HG03196 (cell line): ENCODE results near the gene FARS2.

Source experiments
- ATAC-seq: cut with Tn5 transposase; IDR thresholded peaks from one replicate; pipeline ENCODE4 v1.9.1; 2021; ENCODE audit not compliant: unreplicated experiment

Gene FARS2

DNA sequence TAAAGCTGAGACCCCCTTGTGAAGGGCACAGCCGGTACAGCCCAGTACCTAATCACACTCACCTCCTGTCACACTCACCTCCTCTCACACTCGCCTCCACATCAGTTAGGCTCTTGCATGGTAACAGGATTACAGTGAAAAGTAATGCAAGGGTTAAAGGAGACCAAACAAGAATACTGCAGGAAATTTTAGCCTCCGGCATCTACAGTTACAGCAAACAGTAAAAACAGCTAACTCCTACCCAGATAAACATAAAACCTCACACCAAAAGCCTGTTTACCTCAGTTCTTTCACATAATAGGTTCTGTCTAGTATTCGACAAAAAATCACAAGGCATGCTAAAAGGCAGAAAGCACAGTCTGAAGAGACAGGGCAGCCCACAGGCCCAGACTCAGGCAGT is 55.6 kb downstream of the FARS2 start:
- no peak for ATAC-seq

DNA sequence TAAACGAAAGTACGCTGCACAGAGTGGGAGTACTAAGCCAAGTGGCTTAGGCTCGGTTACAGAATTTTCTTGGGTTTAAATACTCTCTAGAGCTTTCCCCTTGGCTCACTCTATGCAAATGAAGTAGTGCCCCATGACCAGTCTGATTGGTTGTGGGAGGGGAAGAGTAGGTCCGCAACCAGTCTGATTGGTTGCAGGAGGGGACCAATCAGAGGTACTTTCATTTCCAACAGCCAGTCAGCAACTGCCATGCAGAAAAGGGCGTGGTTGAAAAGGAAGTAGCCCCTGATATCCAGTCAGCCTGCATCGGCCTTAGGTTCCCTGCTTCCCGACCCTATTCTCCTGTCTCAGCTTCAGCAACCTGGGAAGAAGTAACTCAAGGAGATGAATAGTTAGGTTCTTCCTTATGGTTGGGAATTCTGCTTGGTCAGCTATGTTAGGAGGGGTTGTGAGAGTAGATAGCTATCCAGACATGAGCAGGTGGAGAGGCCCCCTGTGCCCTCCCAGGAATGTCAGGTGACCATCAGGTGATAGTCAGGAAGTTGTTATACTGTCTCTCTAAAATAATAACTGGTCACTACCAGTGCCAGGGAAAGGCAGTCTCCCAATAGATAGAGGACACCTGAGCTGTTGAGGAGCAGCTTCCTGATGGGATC is 57.4 kb downstream of the FARS2 start:
- no peak for ATAC-seq

DNA sequence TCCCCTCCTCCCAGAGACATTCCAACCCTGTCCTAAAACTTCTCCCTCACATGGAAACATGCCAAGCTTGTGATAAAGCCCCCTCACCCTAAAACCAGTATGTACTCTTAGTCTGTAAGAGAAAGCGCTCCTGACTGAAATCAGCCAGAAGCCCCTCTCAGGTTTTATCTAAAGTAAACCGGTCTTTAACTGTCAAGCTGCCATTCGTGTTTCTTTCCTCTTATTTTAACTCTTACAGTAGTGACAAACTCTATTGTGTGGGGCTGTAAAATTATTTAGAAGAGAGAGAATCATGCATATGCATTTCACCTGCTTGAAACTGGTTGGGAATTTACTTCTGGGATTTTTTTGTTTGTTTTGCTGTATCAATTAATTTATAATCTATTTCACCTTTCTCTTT is 62.7 kb downstream of the FARS2 start:
- ATAC-seq: no peak

DNA sequence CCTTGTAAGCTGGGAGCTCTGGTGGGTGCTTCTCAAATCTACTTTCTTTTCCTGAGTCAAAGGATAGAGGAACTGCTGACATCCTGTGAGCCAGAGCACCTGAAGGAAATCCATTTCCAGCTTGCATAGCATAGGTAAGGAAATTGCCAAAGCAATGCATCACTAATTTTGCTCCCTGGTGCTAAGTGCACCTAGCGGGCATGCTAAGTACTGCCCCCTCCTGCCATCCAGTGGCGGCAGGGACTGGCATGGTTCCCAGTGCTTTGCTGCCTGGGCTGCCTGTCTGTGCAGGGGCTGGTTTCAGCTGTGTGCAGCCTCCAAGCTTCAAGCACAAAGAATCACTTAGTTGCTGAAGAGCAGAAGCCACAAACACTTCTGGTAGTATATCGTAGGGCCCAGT is 63.9 kb downstream of the FARS2 start:
- ATAC-seq: no peak

DNA sequence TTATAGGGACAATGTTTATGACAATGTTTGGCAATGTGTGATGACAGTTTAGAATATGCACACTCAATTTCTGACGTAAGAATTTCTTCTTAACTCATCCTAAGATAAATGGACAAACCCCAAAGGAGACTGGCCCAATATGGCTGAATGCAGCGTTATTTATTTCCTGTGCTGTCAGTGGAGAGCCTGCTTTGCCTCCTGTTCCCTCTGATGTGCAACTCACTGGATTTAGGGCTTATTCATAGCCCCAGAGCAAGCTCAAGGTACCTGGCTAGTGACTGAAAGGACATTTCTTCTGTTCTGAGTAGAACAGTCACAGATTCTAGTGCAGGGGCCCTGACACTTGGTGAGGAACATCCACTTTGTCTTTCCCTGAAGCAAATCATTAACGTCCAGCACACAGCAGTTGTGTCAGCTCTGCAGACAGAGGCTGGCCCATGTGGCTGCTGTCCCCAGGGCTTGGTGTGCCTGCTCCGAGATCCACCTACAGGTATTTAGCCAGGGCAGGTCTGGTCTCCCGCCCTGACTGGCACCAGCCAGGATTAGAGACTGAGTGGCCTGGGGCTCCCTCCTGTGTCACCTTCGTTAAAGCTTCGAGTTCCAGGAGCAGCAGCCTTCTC is 64.8 kb downstream of the FARS2 start:
- no peak for ATAC-seq

DNA sequence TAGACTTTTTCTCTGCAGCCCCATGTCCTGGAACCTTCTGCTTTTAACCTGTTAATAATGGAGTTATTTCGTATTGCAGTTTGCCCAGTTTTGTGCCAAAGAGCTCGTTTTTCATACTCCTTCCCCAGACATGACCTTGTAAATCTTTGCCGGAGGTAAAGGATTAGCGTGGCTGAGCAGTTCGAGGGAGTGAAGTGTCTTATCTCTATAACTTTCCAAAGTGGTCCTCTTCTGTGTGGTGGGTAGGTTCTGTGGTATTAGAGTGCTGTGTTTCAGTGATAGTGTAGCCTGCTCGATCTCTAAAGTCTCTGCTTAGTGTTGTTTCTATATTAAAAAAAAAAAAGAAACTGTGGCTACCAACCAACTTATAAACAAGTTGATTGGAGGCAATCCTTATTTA is 67.5 kb downstream of the FARS2 start:
- ATAC-seq: no peak

DNA sequence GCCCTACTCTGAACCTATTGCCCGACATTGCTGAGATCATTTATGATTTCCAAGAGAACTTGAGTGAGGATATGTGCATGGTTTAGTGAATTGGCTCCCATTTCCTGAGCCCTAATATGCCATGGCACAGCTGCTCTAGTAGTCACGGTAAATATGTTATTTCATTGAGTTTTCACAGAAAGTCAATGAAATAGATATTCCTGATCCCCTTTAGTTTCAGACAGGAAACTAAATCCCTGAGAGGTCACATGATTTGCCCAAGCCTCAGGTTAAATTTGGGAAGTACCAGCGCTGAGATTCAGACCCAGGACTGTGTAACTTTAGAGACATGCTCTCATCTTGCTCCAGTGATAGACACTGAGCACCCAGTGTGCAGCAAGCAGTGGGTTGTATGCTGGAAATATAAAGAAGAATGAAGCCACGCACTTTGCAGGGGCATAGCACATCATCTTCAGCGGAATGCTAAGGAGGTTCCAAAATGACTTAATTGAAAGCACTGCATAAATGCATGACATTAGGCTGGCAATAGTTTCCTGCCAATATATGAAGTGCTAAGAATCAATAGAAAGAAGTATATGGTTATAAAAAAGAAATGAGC is 70.6 kb downstream of the FARS2 start:
- no peak for ATAC-seq

DNA sequence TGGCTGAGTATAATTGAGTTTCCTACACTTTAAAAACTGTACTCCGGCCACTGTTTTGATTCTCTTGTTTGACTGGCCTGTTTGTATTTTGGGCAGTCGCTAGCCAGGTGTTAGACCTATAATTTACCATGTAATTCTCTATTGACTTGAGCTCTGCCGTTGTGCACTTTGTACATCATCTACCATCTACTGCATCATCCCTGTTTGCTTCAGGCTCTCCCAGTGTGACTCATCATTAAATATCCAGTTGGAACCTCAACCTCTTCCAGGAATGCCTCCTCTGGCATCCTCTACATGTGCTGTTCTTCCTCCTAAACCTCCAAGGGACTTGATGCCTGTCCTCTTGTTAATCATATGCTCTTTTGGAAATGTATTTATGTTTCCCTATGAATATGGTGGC is 72.3 kb downstream of the FARS2 start:
- no peak for ATAC-seq

DNA sequence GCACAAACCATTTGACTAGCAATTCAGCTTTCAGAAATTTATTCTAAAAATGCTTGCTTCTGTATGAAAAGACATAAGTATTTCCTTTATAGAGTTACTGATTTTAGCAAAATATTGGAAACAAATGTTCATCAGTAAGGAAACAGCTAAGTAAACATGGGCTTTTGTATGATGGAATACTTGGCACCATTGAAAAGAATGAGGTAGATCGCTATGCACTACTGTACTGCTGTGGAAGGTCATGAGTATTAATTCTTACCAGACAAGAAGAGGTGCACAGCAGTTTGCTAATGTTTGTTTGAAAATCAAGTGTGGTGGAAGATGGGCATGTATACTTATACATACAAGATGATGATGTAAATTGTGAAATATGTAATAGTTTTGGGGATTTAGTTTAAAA is 73.0 kb downstream of the FARS2 start:
- no peak for ATAC-seq

DNA sequence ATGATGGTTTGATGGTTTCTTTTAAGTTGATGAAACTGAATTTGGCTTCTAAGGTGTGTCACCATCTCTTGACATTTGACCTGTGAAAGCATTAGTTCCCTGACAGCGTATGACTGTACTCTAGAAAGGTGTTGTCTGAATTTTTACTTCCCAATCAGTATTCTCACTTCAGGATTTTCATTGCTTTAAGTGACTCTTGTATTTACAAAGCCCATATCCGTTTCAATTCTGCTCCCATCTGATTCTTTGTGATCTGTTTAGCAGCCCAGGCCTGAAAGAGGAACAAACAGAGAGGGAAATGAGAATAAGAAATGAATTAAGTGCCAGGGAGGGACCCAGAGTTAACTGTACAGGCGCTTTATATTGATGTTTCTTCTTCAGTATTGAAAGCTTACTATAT is 73.7 kb downstream of the FARS2 start:
- no peak for ATAC-seq

DNA sequence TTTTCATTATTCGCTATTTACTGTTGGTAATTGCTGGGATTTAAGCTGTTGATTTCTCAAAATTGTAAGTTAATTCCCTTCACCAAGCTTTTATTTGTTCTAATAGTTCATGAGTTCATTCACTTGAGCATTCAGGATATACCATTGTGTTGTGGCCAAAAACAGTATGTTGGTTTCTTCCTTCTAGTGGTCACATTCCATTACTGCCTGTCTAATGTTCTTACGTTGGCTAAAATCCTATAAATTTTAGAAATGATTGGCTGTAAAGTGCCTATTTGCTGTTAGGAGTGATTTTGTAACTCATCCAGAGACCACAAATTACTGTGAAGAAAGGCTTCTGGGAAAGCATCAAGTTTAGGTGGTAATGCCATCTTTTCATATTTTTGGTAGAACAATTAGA is 76.3 kb downstream of the FARS2 start:
- ATAC-seq: no peak

DNA sequence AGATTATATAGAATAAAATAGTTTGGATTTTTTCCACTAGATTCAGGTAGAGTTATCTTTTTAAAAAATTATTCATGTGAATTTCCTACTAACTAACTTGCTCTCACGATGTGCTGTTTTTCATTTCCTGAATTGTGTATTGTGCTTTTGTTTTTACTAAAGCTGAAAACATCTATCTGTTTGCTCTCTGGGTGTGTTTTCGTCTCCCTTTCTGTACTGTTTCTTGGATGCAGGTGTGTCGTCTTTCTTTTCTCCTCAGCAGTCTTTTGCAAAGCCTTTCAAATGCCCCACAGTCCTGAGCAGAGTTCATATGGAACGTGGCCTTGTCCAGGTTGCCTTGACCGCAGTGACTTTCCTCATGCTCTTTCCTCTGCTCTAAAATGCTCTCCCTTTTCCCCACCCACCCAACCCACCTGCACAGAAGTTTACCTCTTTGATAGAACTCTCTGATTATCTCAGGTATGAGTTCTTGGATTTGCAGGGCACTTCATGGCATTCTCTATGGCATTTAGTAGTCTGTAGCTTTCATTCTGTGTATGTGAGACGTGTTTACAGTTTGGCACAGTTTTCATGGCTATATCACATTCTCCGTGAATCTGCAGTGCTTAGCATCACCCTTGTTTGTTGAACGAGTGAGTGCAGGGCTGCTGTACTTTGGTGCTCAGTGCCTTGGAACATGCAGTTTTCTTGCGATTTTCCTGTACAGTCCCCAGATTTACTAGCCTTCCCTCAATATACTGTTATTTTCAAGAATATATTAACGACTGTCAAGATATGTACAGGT is 77.1 kb downstream of the FARS2 start:
- no peak for ATAC-seq

DNA sequence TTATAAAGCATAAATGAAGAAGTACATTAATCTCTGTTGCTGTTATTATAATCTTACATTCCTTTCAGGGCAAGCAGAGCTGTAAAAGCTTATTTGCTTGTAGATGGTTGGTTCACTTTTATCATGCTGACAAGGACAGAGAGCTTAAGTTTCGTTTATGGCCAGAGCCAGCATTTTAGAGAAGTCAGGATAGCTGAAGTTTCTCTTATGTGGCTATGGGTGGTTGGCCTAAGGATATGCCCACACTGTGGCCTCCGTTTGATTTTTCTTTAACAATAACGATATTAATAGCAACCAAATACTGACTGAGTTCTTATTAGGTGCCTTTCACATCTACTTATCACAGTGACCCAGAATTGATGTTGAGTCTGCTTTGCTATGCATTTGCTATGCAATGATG is 78.5 kb downstream of the FARS2 start:
- no peak for ATAC-seq

DNA sequence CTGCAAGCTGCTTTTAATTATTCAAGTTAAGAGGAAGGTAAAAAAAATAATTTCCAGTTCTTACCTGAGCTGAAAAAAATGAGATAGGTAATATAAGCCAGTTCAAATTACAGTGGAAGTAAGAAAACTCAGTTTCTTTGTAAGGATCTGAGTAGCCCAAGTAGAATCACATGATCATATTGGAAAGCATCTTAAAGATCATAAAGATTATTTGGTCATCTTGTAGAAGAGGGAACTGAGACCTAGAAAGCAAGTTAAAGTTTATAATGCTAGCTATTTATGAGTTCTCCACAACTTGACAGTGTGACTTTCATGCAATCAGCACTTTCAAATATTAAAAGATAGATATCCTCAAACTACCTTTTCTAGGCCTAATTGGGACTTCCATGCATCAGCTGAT is 80.5 kb downstream of the FARS2 start:
- ATAC-seq: no peak

DNA sequence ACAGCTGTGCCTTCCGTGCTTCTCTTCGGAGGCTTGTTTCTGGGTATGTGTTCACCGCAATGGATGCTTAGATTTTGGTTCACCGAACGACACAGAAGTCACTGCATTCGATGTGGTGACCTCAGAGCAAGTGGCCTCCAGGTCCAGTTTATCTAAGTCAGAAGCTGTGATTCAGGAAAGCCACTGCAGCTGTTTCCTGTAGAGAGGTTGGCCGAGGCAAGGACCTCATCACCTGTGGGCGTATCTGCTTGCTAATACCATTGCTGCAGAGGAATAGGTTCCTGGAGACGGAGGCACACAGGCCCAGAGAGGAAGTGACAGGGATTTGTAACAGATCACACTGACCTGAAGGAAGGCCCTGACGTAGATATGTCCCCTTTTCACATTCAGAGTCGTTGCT is 82.7 kb downstream of the FARS2 start:
- no peak for ATAC-seq

DNA sequence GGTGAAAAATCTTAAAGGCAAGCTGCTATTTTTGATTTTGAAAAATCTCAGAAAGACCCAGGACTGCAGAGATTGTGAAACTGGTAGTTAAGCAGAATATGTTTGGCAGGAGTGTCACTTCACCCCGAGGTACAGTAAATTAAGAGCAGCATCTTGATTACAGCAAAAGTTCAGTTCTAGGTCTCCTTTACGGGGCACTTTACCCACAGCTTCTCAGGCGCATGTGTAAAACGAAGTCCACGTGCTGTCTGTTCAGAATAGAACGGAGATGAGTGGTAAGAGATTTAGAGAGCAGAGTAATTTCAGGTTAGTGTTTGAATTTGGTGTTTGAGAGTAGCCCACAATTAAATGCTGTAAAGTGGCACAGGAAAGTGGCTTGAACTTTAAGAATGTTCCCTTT is 84.0 kb downstream of the FARS2 start:
- no peak for ATAC-seq

DNA sequence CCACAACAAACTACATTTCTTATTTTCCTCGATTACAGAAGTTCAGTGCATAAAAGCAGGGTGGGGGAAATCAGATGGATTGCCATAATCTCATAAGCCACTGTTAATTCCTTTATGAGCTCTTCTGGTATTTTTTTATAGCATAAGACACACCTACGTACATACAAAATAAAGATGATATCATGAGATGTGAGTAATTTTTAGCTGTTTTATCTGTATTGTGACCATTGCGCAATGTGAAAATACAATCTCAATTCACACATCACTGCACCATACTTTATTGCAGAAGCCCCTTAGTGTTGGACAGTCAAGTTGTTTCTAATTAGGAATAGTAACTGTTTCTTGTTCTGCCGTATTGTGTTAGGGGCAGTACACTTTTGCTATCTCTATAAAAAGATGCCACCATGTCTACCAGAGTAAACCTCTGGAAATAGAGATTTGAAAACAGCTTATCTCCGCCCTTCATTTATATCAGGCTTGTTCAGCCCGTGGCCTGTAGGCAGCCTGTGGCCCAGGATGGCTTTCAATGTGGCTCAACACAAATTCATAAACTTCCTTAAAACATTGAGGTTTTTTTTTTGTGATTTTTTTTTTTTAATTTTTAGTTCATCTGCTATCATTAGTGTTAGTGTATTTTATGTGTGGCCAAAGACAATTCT is 90.4 kb downstream of the FARS2 start:
- ATAC-seq: no peak

DNA sequence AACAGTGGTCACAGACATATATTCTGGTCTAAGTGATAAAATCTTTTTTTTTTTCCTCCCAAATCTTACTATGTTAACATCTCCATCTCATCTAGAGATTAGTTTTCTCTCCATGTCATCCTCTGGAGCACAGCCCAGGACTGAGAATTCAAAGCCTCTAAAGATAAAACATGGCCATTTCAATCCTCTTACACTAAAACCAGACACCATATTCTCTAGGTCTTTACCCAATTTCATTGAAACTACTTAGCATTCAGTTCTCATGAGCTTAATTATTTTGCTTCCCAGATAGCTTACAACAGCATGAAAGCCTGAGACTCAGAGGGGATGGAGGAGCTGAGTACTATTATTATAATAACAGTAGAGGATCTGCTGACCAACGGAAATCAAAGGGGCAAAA is 92.7 kb downstream of the FARS2 start:
- no peak for ATAC-seq

DNA sequence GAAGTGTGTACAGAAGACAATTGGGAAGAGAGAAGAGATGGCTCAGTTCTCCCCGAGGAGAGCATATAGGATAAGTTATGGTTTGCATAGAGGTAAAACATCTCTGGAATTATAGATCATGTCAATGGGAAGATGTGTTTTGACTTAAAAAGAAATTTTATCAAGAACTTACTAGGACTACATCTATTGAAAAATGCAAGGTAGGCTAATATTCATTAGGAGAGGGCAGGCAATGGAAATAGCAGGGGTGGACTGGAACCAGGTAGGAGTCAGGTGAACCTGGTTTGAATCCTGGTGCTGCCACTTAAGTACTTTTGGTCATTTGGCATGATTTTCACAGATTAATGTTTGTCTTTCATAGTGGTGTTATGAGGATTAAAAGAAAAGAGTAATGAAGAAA is 96.2 kb downstream of the FARS2 start:
- no peak for ATAC-seq

DNA sequence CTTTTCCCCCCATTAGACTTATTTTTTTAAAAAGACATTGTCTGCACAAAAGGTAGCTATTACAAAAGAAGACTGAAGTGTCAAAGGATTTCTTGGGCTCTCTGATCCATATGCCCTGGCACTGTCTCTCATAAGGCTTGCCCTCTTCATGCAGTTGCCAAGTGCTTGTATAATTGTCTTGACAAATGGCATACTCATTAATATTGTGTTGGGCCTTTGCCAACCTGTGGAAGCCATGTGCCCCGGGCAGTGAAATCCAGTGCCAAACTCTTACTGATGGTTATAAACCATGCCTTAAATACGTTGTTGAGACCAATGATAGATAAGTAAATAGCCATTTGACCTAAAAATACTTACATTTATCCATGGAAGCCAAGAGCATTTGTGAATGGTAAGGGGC is 98.1 kb downstream of the FARS2 start:
- ATAC-seq: no peak

DNA sequence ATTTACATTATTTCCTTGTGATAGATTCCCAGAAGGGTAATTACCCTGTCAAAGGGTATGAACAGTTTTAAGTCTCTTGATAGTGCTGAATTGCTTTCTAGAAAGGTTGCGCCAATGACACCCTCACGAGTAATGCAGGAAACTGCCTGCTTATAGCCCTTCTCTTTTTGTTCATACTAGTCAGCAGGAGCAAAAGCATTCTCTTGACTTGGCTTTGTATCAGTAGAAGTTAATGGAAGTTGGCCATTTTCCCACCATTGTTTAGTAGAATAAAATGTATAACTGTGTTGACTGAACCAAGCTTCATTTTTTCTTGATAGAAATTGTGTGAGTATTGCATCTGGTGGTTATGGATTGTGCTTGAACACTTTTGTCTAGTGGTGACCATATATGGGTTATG is 100.1 kb downstream of the FARS2 start:
- ATAC-seq: no peak
